Stimulated activated CD8-positive, alpha-beta memory T cell treated with anti-CD3 and anti-CD28 coated beads, Interleukin-7, amount 100 ng/mL, for 1 hour (primary cell): Measurements from ENCODE around the gene CYP39A1.
"Not testable (repeated sequence)": the region's sequence is repeated elsewhere in the genome, so short reads cannot be mapped to it uniquely, and the experiment has no call there.

Source experiments
- DNase-seq, 2 donors: peaks; one replicate each; pipeline ENCODE4 v3.0.0-alpha.2; 2020; ENCODE audit warnings: low read depth in 2 of 2

CYP39A1 gene

DNA sequence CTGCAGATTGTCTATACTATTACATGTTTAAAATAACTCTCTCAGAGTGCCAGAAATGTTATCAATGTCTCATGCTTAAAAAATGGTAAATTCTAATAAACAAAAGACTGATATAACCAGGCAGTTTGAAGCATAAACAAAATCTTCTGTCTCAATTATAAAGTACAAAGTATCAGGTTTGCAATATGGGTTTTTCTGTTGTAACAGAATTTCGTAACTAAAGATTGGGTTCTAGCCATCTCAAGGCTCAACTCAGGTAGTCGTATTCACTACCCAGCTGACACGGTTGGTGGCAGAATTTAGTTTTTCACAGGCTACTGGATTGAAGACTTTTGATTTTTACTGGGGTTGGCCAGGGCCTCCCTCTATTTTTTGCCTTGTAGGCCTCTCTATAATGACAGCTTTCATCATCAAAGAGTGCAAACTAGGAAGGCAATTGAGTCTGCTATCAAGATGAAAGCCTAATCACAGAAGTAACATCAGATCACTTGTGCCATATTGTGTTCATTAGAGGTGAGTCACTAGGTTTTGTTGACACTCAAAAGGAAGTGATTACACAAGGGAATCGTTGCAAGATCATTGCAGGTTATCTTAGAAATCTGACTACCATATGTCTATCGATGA, 3.6 kb downstream of the CYP39A1 start:
- no peak for DNase-seq

DNA sequence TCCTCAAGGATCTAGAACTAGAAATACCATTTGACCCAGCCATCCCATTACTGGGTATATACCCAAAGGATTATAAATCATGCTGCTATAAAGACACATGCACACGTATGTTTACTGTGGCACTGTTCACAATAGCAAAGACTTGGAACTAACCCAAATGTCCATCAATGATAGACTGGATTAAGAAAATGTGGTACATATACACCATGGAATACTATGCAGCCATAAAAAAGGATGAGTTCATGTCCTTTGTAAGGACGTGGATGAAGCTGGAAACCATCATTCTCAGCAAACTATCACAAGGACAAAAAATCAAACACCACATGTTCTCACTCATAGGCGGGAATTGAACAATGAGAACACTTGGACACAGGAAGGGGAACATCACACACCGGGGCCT, 4.5 kb downstream of the CYP39A1 start:
- not testable (repeated sequence) for DNase-seq

DNA sequence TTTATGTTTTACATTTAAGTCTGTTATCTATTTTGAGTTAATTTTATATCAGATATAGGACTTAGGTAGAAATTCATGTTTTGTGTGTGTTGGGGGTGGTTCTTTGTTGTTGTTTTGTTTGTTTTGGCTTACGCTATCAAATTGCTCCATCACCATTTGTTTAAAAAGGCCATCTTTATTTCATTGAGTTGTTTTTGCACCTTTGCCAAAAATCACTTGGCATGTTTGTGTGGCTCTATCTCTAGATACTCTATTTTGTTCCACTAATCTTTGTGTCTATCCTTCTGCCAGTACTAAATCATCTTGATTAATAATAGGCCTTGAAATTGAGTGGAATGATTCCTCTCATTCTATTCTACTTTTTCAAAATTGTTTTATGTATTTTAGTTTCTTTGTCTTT, 7.4 kb downstream of the CYP39A1 start:
- DNase-seq = no peak

DNA sequence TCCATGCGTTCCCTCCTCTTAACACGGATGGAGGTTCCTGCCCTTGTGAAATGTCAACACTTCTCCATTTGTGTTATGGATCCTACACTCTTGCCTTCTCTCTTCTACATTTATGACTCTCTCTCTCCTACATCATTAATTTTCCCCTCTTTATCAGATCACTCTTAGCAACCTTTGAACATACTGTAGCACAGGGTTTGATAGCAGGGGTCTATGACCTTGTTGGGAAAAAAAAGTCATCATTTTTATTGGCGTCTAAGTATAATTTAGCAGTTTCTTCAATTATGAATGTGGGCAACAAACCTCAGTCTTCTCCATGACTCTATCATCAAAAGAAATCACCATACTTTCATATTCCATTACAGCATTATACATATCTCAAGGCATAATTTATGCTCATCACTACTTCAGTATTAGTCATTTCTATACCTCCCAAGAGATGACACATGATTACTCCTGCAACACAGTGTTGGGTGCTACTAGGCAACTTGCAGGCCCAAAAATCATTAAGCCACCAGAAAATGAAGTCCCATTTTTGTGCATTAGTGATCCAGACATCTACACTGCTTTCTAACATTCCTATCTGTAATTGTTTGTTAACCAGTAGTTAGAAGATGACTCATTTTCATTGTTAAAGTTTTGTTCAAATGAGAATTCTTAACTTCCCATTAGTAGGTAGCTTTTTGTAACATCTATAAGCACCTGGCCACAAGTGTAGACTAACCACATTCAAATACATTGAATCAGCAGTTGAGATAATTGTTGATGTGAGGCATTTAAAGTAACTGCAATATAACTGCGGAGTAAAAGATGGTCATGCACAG, 9.5 kb downstream of the CYP39A1 start:
- DNase-seq = no peak

DNA sequence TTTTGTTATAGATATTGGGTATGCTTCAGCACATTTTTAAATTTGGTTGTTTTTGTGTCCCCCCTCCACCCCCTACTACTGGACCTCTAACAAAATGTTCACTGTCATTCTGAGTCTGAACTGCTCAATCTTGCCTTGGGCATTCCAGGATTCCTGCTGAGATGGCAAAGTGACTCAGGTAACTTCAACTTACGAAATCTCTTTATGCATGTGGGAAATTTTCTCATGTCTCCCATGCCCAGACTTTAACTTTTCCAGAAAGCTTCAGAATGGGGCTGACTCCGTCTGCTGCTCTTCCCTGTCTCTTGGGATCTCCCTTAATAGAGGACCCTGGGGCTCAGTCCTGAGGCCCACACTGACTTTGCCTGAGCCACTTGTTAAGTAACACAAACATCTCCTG, 14.0 kb downstream of the CYP39A1 start:
- DNase-seq = no peak

DNA sequence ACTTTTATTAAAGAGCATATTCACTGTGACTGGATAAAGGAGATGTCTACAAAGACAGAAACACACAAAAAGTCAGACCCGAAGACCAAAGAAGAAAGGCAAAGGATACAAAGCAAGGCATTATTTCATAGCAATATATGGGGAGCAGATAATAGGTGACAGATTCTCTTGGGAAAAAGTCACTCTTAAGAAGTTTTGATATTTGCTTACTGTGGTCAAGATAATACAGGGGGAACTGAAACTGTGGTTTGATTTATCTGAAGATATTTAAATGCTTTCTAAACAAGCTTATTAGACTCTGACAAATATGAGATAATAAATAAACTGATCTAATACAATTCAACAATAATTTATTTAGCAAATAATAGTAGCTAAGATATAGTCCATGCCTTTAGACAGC, 14.7 kb downstream of the CYP39A1 start:
- DNase-seq = no peak

DNA sequence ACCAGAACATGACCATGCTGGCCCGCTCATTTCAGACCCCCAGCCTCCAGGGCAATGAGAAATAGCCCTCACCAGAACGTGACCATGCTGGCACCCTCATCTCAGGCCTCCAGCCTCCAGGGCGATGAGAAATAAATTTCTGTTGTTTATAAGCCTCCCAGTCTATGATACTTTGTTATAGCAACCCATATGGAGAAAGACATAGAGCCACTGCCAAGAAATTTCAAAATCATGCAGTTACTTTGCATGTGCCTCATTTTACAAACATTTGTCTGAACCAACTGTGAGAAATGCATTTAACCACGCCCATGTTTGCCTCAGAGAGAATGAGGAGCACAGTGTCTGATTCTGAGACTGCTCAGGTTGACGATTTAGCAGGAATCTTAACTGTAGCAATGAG, 15.5 kb downstream of the CYP39A1 start:
- DNase-seq = no peak

DNA sequence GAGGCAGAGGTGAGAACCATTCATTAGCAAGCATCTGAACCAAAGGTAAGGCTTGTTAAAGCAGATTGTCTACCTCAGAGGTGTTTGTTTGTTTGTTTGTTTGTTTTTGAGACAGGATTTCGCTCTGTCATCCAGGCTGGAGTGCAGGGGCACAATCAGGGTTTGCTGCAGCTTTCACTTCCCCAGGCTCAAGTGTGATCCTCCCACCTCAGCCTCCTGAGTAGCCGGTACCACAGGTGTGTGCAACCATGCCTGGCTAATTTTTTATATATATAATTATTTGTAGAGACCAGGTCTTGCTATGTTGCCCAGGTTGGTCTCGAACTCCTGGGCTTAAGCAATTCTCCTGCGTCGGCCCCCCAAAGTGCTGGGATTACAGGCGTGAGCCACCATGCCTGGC, 17.2 kb downstream of the CYP39A1 start:
- no peak for DNase-seq

DNA sequence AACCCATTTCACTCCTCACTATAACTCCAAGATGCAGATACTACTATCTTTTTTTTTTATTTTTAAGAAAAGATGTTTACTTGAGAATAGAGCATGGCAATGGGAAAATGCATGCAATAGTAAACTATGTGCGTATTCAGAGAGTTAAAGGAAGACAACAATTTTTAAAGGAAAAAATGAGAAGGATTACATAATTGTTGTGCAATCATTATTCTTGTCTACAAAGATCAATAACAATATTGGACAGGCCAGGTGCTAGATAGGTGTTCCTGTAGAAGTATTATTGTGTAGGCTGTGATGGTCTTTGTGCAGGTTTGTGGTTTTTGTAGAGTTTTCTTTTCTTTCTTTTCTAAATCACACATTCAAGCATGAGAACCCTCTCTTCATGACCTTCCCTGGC, 20.6 kb downstream of the CYP39A1 start:
- no peak for DNase-seq

DNA sequence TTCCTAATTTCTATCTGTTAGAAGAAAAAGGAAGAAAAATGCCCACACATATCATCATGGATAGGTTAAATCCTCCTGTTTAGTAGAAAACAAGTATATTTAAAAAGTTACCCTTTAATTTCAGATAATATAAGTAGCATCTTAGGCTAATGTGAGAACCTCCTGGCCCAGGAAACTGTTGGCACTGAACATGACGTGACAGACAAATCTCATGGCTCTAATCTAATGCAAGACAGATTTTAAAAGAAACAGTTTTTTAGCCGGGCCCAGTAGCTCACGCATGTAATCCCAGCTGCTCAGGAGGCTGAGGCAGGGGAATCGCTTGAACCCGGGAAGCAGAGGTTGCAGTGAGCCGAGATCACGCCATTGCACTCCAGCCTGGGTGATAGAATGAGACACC, 22.9 kb downstream of the CYP39A1 start:
- no peak for DNase-seq

DNA sequence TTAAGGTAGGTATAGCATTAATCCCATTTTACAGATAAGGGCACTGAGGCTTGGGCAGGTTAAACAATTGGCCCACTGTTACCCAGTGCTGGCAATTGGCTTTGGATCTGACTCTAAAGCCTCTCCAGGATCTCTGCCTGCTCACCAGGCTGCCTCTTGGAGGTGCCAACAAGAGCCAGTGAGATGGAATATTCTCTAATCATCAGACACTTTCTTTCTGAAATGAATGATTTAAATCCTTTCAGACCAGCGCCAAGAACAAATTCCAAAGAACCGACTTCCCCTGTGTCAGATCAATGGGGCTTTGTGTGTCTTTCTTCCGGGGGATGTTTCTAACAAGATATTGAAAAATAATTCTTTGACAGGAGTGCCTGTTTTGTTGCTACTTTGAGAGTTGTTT, 23.6 kb downstream of the CYP39A1 start:
- no peak for DNase-seq

DNA sequence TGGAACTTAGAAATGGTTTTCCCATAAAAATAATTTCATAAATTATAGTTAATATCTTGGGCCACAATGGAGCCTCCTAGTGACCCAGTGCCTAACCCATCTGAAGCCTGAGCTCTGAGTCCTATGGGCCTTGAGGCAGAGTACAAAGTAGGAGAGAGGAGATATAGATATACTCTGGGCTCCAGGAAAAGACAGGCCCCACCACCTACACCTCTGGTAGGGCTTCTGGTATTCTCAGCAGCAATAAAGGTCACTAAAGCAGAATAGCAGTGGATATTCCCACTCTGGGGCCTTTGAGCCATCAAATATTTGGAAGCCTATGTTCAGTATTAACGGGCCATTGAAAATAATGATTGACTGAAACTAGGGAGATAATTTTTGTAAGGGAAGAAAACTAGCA, 24.1 kb downstream of the CYP39A1 start:
- no peak for DNase-seq

DNA sequence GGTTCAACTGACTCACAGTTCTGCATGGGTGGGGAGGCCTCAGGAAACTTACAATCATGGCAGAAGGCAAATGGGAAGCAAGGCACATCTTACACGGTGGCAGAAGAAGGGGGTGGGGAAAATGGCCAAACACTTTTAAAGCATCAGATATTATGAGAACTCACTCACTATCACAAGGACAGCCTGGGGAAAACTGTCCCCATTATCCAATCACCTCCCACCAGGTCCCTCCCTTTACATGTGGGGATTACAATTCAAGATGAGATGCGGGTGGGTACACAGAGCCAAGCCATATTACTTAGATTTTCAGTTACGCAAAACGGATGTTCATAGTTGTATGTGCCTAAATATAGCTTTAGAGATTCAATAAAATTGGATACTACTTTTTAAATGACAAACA, 25.6 kb downstream of the CYP39A1 start:
- no peak for DNase-seq

DNA sequence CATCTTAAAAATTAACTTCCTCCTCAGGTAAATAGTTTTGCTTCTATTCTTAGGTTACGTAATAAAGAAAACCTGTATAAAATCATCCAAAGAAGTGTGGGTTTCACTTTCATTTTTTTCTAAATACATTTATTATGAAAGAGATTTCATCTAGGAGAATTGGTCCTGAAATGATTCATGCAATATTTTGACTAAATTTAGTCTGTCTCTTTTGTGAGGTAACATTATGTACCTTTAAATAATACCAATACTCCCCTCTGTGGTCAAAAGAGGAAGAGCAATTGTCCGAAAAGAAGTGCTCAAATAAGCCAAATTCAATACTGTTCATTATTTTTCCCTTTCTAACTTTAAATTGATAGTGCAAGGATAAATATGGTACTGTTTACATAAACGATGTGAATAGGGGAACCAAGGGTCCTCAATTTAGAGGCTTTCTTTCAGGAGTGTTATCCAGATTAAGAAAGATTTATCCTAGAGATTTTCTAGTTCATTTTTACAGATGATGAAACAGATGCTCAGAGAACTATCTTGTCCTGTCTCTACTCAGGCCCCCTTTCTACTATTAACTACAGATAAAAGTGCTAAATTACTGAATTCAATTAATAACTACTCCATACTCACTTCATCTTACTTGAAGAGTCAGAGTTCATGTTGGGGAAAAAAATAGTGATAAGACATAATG, 26.2 kb downstream of the CYP39A1 start:
- DNase-seq = no peak

DNA sequence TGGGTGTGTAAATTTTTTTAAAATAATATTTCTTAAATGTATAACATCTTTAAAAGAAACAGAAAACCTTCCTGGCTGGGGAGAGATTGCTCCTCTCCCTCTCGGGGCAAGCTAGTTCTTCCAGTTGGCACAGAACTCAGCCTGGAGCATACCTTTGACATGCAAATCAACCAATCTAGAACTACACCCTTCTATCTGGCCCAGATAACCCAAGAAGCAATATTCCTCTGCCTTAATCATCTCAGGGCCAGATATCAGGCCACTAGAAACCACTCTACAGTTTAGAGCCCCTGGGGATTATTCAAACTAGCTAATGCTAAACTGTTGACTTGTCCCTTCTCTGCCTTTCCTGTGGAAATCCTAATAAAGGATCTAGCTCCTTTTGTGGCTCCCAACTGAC, 33.9 kb downstream of the CYP39A1 start:
- no peak for DNase-seq

DNA sequence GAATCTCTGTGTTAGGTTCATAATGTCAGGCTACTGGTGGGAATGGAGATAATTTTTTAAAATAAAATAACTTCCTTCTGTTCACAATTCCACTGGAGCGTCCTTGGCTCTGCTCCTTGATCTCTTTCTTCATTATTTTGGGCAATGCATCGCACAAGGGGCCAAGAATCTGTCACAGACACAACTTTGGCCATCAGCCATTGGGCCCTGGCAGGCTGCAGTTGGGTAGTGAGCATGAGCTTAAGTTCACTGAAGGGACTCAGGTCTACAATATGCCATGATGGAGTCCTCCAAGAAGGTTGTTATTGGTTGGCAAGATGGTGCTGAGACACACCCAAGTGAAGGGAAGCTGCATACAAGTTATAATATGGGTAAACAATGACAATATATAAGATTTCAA, 40.0 kb downstream of the CYP39A1 start:
- DNase-seq = no peak

DNA sequence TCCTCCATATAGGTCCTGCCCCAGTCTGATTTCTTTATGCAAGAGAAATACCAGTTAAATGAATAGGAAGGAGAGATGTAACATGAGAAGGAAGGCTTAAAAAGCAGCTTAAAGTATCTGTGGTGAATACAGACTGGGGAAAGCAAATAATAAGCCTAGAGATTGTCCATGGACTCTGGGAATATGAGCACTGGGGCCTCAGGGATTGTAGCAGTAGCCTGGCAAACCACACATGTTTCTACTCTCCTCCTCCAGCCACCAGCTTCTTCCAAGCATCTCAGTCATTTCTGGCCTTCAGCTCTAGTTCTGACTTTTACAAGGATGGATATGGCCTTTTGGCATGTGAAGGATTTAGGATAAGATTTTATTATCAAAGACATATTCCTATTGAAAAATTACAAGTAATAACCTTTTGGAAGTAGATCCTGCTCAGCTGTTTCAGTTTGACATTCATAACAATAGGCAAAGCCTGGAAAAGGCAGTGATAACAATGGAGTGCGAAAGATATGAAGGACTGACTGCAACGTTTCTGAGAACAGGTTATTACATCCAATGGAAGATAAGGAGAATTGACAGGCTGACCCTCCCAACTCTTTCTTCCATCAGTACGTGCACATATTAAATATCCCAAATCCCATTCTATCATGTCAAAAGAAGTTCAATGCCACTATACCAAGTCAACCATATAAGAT, 41.6 kb downstream of the CYP39A1 start:
- no peak for DNase-seq

DNA sequence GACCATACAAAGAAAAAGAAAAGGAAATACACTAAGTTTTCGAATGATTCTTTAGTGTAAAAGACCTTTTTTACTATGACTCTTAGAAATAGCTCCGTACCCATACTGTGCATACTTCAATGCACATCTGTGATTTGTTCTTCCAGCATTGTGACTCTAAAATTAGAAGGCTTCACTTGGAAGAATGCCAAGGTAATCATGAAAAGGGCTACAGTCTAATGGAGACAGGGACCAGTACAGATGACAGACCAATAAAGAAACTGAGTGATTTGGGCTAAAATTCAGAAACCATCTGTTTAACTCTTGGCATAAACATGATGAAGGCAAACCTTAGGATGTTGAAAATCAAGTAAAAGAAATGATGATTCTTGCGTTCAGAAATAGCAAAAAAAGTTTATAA, 46.3 kb downstream of the CYP39A1 start:
- no peak for DNase-seq

DNA sequence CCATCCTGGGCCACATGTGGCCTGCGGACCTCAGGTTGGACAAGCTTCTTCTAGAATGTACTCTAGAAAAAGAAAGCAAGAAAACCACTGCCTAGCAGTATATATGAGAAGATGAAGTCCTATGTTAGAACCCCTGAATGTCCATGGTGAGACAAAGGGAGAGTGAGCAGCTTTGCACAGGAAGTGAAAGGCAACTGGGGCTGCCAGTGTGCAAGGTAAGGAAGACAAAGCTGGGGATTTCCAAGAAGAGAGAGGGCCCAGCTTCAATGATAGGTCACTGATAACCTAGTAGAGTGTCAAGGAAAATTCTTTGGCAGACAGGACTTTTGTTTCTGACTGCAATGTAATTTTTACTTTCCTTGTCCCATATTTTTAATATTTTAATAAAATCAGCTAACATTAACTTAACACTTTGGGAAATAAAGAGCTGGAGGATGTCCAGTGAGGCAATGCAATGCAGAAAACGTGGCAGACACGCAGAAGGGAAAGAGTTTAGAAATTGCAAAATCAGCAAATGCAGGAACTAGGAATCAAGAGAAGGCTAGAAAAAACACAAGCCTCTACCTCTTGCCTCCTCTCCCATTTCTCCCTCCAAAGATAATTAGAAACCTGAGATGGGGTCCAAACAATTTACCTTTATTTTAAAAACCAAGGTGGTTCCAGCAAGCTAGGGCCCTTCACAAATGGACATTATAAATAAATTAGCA, 47.4 kb downstream of the CYP39A1 start:
- DNase-seq = no peak

DNA sequence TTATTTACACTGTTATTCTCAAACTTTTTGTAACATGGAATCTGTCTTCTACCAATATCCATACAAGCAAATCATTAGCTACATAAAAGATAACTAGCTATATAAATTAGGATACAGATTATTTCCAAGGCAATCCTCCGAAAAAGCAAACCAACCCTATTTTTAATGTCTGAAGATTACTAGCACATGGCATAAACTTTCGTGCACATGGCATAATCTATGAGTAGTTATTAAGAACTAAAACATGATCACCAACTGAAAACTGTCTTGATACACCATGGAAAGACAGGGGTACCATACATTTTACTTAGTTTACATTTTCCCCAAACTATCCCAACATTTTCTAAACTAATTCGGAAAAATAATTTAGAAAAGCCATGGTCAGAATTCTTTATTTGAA, 54.4 kb downstream of the CYP39A1 start:
- DNase-seq = no peak

DNA sequence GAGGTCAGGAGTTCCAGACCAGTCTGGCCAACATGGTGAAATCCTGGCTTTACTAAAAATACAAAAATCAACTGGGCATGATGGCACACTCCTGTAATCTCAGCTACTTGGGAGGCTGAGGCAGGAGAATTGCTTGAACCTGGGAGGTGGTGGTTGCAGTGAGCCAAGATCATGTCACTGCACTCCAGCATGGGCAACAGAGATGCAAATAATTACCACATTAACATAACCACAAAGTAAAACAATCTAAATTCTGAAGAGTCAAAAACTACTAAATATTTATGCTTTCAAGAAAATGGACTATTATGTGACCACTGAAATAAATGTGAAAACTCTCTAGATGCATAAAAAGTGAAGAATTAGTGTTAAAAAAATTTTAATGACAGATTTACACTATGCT, 59.9 kb downstream of the CYP39A1 start:
- no peak for DNase-seq

DNA sequence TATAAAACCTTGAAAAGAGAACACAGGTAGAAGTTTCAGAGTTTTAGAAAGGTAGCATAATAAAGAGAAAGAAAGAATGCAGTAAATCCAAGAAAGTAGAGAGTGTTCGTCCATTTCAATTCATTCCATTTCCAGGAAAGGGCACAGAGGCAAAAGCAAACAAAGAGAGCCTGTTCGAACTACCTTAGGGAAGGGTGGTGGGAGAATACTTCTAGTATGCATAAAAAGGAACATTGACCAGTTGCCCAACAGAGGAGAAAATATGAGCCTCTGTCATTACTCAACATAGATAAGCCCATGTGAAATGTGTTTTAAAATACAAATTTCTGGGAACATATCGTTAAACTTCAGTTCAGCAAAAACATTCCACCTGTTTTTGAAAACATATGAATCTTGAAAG, 60.6 kb downstream of the CYP39A1 start:
- DNase-seq = no peak
